H9 (cell line): ENCODE measurements around the gene C16orf89. TPM values are rescaled to one million over a fixed set of nuclear protein-coding genes. Genes with fewer than 3 reads are reported as not detected.

Experiments used
- DNase-seq: peaks from one replicate; pipeline ENCODE4 v3.0.0-alpha.2; 2017
- H2AFZ ChIP-seq: one replicate; pipeline ENCODE4 v1.6.1; 2013; ENCODE audit warnings: mild to moderate bottlenecking, low read length, control low read depth, moderate library complexity
- H2AK5ac ChIP-seq: 2 replicates; pipeline ENCODE4 v1.6.1; 2013; ENCODE audit warnings: low read length, control low read depth, mixed read lengths; ENCODE audit not compliant: insufficient read length
- H2BK120ac ChIP-seq: one replicate; pipeline ENCODE4 v1.6.1; 2013; ENCODE audit warnings: low read depth, mild to moderate bottlenecking, low read length, control low read depth, inconsistent platforms; ENCODE audit not compliant: poor library complexity, severe bottlenecking
- H2BK12ac ChIP-seq: 2 replicates; pipeline ENCODE4 v1.6.1; 2013; ENCODE audit warnings: low read length, control low read depth, mixed read lengths, low read depth; ENCODE audit not compliant: insufficient read length
- H2BK15ac ChIP-seq: 2 replicates; pipeline ENCODE4 v1.6.1; 2013; ENCODE audit warnings: low read depth, low read length, control low read depth
- H2BK20ac ChIP-seq: one replicate; pipeline ENCODE4 v1.6.1; 2013; ENCODE audit warnings: low read depth, mild to moderate bottlenecking, low read length, control low read depth, inconsistent platforms; ENCODE audit not compliant: poor library complexity, severe bottlenecking
- H2BK5ac ChIP-seq: 2 replicates; pipeline ENCODE4 v1.6.1; 2013; ENCODE audit warnings: low read length, control low read depth, mixed read lengths; ENCODE audit not compliant: insufficient read length
- H3K14ac ChIP-seq: 2 replicates; pipeline ENCODE4 v1.6.1; 2013; ENCODE audit warnings: low read length, control low read depth; ENCODE audit not compliant: insufficient read depth
- H3K18ac ChIP-seq: 2 replicates; pipeline ENCODE4 v1.6.1; 2013; ENCODE audit warnings: low read depth, mild to moderate bottlenecking, mixed read lengths, low read length, control low read depth; ENCODE audit not compliant: insufficient read length
- H3K23ac ChIP-seq: 2 replicates; pipeline ENCODE4 v1.6.1; 2013; ENCODE audit warnings: low read length, control low read depth, mixed read lengths, low read depth; ENCODE audit not compliant: insufficient read length
- H3K23me2 ChIP-seq: 2 replicates; pipeline ENCODE4 v1.6.1; 2013; ENCODE audit warnings: low read depth, mild to moderate bottlenecking, mixed read lengths, low read length, control low read depth; ENCODE audit not compliant: insufficient read length, poor library complexity, severe bottlenecking
- H3K27ac ChIP-seq: 2 replicates; pipeline ENCODE4 v1.5.1; 2013; ENCODE audit warnings: low read length, control low read depth, mixed read lengths, low read depth; ENCODE audit not compliant: insufficient read length
- H3K27me3 ChIP-seq: 2 replicates; pipeline ENCODE4 v1.6.1; 2013; ENCODE audit warnings: low read length, control low read depth, inconsistent platforms; ENCODE audit not compliant: insufficient read depth
- H3K4ac ChIP-seq: 2 replicates; pipeline ENCODE4 v1.6.1; 2013; ENCODE audit warnings: low read depth, mild to moderate bottlenecking, control low read depth, inconsistent platforms, low read length, moderate library complexity
- H3K4me1 ChIP-seq: 2 replicates; pipeline ENCODE4 v1.6.1; 2013; ENCODE audit warnings: low read length, control low read depth, inconsistent platforms; ENCODE audit not compliant: insufficient read depth
- H3K4me2 ChIP-seq: 2 replicates; pipeline ENCODE4 v1.6.1; 2013; ENCODE audit warnings: low read length, control low read depth, mixed read lengths; ENCODE audit not compliant: insufficient read length, insufficient read depth
- H3K56ac ChIP-seq: 2 replicates; pipeline ENCODE4 v1.6.1; 2013; ENCODE audit warnings: low read depth, mild to moderate bottlenecking, mixed read lengths, low read length, control low read depth; ENCODE audit not compliant: insufficient read length
- H3K79me1 ChIP-seq: 2 replicates; pipeline ENCODE4 v1.6.1; 2013; ENCODE audit warnings: low read depth, mild to moderate bottlenecking, moderate library complexity, low read length, control low read depth, inconsistent platforms; ENCODE audit not compliant: insufficient read depth, poor library complexity, severe bottlenecking
- H3K79me2 ChIP-seq: 2 replicates; pipeline ENCODE4 v1.6.1; 2013; ENCODE audit warnings: low read length, control low read depth, inconsistent platforms; ENCODE audit not compliant: insufficient read depth
- H3K9ac ChIP-seq: 2 replicates; pipeline ENCODE4 v1.6.1; 2013; ENCODE audit warnings: low read length, control low read depth, mixed read lengths; ENCODE audit not compliant: insufficient read length; ENCODE audit errors: extremely low read depth
- H3K9me3 ChIP-seq: one replicate; pipeline ENCODE4 v1.6.1; 2013; ENCODE audit warnings: low read depth, low read length, inconsistent platforms; ENCODE audit not compliant: control insufficient read depth
- H3T11ph ChIP-seq: one replicate; pipeline ENCODE4 v1.6.1; 2013; ENCODE audit warnings: mild to moderate bottlenecking, low read length, control low read depth, inconsistent platforms
- H4K20me1 ChIP-seq: one replicate; pipeline ENCODE4 v1.6.1; 2013; ENCODE audit not compliant: control insufficient read depth, insufficient read length, insufficient read depth
- H4K5ac ChIP-seq: 2 replicates; pipeline ENCODE4 v1.6.1; 2013; ENCODE audit warnings: low read depth, mild to moderate bottlenecking, mixed read lengths, low read length, control low read depth; ENCODE audit not compliant: insufficient read length
- H4K8ac ChIP-seq: replicated peaks from 2 replicates; pipeline ENCODE4 v1.6.1; 2013; ENCODE audit warnings: low read length, control low read depth, mixed read lengths, low read depth; ENCODE audit not compliant: insufficient read length
- H4K91ac ChIP-seq: 2 replicates; pipeline ENCODE4 v1.6.1; 2013; ENCODE audit warnings: low read depth, mild to moderate bottlenecking, moderate library complexity, mixed read lengths, low read length, control low read depth; ENCODE audit not compliant: insufficient read length
- H3K27ac Mint-ChIP-seq, 3 experiments: 2 replicates in 2 of 3; 3 replicates in 1 of 3; pipeline ENCODE4 v1.8.0; 2020 to 2021; ENCODE audit warnings: mixed read lengths in 3 of 3, mild to moderate bottlenecking in 1 of 3, moderate library complexity in 1 of 3
- H3K27me3 Mint-ChIP-seq: 2 replicates; pipeline ENCODE4 v1.8.0; 2021; ENCODE audit warnings: low read depth, mild to moderate bottlenecking, moderate library complexity, mixed read lengths
- H3K36me3 Mint-ChIP-seq, 3 experiments: 2 replicates in 2 of 3; 3 replicates in 1 of 3; pipeline ENCODE4 v1.8.0; 2020 to 2021; ENCODE audit warnings: low read depth in 3 of 3, mixed read lengths in 3 of 3; ENCODE audit not compliant: insufficient read depth in 1 of 3
- H3K4me1 Mint-ChIP-seq, 2 experiments: 2 replicates each; pipeline ENCODE4 v1.8.0; 2020; ENCODE audit warnings: mixed read lengths in 2 of 2
- H3K4me3 Mint-ChIP-seq, 2 experiments: 2 replicates in 1 of 2; 3 replicates in 1 of 2; pipeline ENCODE4 v1.8.0; 2020 to 2021; ENCODE audit warnings: mild to moderate bottlenecking in 2 of 2, mixed read lengths in 2 of 2, moderate library complexity in 1 of 2
- H3K9me3 Mint-ChIP-seq, 2 experiments: 2 replicates in 1 of 2; 3 replicates in 1 of 2; pipeline ENCODE4 v1.8.0; 2020; ENCODE audit warnings: mild to moderate bottlenecking in 2 of 2, mixed read lengths in 2 of 2, moderate library complexity in 1 of 2
- CTCF ChIP-seq: fragments of 200-600 bp; sonication (generic); conservative IDR thresholded peaks from 3 replicates; pipeline ENCODE4 v1.8.0; 2021; ENCODE audit warnings: antibody characterized with exemption, mild to moderate bottlenecking
- whole genome bisulfite sequencing: extraction: QIAGEN DNeasy Blood & Tissue Kit; methylation state at CpG from one replicate; pipeline ENCODE4 v1.1.7; 2013; ENCODE audit warnings: missing lambda C conversion rate, low lambda C conversion rate, mixed read lengths; ENCODE audit not compliant: insufficient read length; ENCODE audit errors: extremely low coverage; 5-methylcytosine and 5-hydroxymethylcytosine counted together
- total RNA-seq: library from RNA; stranded (reverse); gene quantifications from 2 replicates; pipeline ENCODE4 v1.2.1, GENCODE V29; 2021

Gene C16orf89
- total RNA-seq, 1 experiment from 2014 or later: 2.5 TPM

- no peak overlapping the region for H4K8ac ChIP-seq
- no peak for TF ChIP-seq CTCF
- no peaks in the 10 kb centered on the region for H4K20me1 ChIP-seq
- H2BK12ac ChIP-seq: no peak overlapping the region
- no peak overlapping the region for H2BK15ac ChIP-seq
- Mint-ChIP-seq H3K4me1 (peaks cover 15 to 20% of the 10 kb centered on the region in 2 experiments), H3K27me3 (peaks cover 5% of the 10 kb centered on the region; the same call in 1 of the 2 replicates), H3K27ac (peak overlapping the region in 1 of 3 experiments; percentile 14; a peak in 2 of 7 replicates), H3K9me3 (peaks cover 2 to 4% of the 10 kb centered on the region in 2 experiments; a peak in 4 of 5 replicates), H3K36me3 (peaks cover 0 to 8% (median 2%) of the 10 kb centered on the region in 3 experiments; a peak in 4 of 7 replicates), H3K4me3 (no peak overlapping the region)
- DNase-seq: no peak
- H3K27me3 ChIP-seq: no peaks in the 10 kb centered on the region
- no peaks in the 10 kb centered on the region for H3K79me1 ChIP-seq
- no peak overlapping the region for H3K23ac ChIP-seq
- H2AFZ ChIP-seq: no peak overlapping the region
- H3K4me2 ChIP-seq: no peak overlapping the region
- no peaks in the 10 kb centered on the region for H3K4me1 ChIP-seq
- no peak overlapping the region for H3T11ph ChIP-seq
- no peak overlapping the region for H3K27ac ChIP-seq
- no peak overlapping the region for H2BK5ac ChIP-seq
- no peaks in the 10 kb centered on the region for H3K79me2 ChIP-seq
- no CpG with 5 or more reads among the region's 6 CpGs for WGBS
- no peak overlapping the region for H2BK120ac ChIP-seq
- no peak overlapping the region for H2BK20ac ChIP-seq
- no peak overlapping the region for H4K91ac ChIP-seq
- no peaks in the 10 kb centered on the region for H3K23me2 ChIP-seq
- no peak overlapping the region for H4K5ac ChIP-seq
- no peak overlapping the region for H3K9ac ChIP-seq
- H3K14ac ChIP-seq: no peak overlapping the region
- H3K56ac ChIP-seq: no peak overlapping the region
- no peak overlapping the region for H3K4ac ChIP-seq
- H3K18ac ChIP-seq: no peak overlapping the region
- H2AK5ac ChIP-seq: no peak overlapping the region
- H3K9me3 ChIP-seq: no peaks in the 10 kb centered on the region
These were observed 52.9 kb downstream of the C16orf89 start for GRCh38 chr16:5012887-5013286.
